ENCODE data around the gene PTCD1.

- no peak for TF ChIP-seq CTCF (IDR thresholded peaks at IDR 0.05)
- no peak for TF ChIP-seq POLR2AphosphoS5 (IDR thresholded peaks at IDR 0.05)
Observed at GRCh38 chr7:99448855-99449254, 10.3 kb upstream of the PTCD1 start.

All from upper lobe of left lung (tissue), 4 donors.